Keratinocyte (primary cell): ENCODE results near the gene GPR31.
"Not testable (repeated sequence)": the region's sequence is repeated elsewhere in the genome, so short reads cannot be mapped to it uniquely, and the experiment has no call there.

Experiments
- EZH2 ChIP-seq: IDR thresholded peaks from one replicate; pipeline ENCODE4 v1.6.1; 2012; ENCODE audit warnings: inconsistent platforms, mild to moderate bottlenecking, low read length, moderate library complexity
- TF ChIP-seq, protein P1 (sequence below), 3 experiments: IDR thresholded peaks in 1 of 3; conservative IDR thresholded peaks in 1 of 3; optimal IDR thresholded peaks in 1 of 3; 2 replicates in 2 of 3; 3 replicates in 1 of 3; pipeline versions ENCODE3 to v1.5.1; 2011; ENCODE audit warnings: low read length in 3 of 3, mild to moderate bottlenecking in 3 of 3, moderate library complexity in 2 of 3, control low read depth in 1 of 3, inconsistent platforms in 1 of 3; ENCODE audit not compliant: insufficient read depth in 2 of 3; ENCODE audit errors: extremely low read depth in 1 of 3

DNA sequence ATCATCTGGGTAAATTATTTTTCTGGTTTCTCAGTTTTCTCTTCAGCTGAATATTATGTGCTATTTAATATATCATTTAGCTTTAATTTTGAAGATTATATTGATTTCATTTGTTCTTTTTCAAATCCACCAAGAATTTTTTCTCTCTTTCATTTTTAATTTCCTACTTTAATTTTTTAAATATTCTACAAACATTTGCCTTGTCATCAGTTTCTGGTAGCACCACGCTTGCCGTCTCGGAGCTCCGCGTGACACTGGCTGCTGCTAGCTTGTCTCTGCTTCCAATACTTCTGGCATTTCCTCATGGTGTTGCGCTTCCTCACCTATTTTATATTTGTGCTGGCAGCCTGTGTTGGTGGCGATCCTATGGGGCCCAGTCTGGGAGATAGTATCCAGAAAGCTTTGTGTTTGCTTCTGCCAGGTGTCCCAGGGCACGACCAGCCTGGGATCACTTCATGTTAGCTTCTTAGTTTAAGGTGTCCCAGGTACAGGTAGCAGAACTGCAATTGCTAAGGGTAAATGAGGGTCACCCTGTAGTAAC, 33.3 kb upstream of the GPR31 start:
- TF ChIP-seq, protein P1, sequence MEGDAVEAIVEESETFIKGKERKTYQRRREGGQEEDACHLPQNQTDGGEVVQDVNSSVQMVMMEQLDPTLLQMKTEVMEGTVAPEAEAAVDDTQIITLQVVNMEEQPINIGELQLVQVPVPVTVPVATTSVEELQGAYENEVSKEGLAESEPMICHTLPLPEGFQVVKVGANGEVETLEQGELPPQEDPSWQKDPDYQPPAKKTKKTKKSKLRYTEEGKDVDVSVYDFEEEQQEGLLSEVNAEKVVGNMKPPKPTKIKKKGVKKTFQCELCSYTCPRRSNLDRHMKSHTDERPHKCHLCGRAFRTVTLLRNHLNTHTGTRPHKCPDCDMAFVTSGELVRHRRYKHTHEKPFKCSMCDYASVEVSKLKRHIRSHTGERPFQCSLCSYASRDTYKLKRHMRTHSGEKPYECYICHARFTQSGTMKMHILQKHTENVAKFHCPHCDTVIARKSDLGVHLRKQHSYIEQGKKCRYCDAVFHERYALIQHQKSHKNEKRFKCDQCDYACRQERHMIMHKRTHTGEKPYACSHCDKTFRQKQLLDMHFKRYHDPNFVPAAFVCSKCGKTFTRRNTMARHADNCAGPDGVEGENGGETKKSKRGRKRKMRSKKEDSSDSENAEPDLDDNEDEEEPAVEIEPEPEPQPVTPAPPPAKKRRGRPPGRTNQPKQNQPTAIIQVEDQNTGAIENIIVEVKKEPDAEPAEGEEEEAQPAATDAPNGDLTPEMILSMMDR (optimal IDR thresholded peaks at IDR 0.05 in 1 of 3, IDR thresholded peaks at IDR 0.05 in 1 of 3, conservative IDR thresholded peaks at IDR 0.05 in 1 of 3; ENCODE audit: extremely low read depth in 1 of 3, insufficient read depth in 2 of 3, low read length in 3 of 3), result not testable (repeated sequence)
- not testable (repeated sequence) for TF ChIP-seq EZH2
